ENCODE results near the gene PHTF1.
"Not testable (repeated sequence)": the region's sequence is repeated elsewhere in the genome, so short reads cannot be mapped to it uniquely, and the experiment has no call there.

PHTF1 gene

DNA sequence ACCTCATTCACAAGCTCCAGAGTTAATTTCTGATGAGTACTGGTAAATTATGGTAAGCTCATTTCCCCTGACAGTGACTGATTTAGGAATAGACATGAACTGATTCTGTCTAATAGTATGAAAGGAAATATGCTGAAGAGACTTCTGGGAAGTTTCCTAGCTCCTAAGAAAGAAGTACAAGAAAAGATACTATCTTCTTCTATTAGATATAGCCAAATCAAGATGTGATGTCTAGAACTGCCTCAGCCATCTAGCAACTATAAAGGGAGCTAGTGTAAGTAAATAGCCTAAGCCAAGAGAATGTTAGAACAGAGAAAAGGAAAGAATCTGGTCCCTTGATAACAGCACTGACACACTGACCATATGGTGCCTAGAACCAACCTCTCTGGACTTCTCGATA lies 10.7 kb upstream of the PHTF1 start:
- DNase-seq, result no peak

DNA sequence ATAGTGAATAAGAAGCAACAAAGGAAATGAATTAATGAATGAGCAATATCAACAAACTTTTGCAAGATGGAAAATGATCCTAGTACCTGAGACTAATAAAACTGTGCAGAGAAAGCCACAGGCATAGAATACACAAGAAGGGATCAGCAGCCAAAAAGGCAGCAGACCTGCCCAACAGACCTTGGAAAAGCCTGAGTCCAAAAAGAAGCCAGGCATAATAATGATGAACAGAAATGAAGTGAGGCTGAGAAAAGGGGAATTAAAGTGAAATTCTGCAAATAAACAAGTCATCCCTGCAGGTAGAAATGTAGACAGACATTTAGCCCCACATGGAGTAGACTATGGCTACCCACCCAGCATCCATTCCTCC lies 10.3 kb upstream of the PHTF1 start:
- DNase-seq, result no peak

DNA sequence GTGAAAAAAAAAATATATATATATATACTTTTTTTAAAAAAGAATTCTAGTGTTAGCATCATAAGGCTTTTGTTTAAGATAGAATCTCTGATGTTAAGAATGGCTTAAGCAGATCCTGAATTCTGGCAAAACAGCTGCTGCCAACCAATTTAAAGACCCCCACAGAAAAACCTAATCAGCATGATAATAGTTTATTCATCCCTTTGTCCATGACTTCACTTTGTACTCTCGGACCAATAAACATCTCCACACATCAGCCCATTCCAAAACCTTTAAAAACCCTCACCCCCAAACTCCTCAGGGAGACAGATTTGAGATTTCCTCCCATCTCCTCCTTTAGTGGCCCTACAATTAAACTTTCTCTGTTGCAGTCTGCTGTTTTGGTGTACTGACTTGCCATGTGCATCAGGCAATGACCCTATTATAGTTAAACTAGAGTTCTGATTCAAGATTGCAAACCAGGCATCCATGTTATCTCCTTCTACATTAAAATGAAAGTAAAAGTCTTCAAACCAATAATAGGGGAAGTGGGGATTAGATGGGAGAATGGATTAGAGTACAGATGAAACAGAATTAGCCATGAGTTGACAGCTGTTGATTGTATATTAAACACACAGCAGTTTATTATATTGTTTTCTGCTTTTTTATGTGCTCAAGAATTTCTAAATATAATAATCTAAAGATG lies 9.8 kb upstream of the PHTF1 start:
- DNase-seq, result no peak

DNA sequence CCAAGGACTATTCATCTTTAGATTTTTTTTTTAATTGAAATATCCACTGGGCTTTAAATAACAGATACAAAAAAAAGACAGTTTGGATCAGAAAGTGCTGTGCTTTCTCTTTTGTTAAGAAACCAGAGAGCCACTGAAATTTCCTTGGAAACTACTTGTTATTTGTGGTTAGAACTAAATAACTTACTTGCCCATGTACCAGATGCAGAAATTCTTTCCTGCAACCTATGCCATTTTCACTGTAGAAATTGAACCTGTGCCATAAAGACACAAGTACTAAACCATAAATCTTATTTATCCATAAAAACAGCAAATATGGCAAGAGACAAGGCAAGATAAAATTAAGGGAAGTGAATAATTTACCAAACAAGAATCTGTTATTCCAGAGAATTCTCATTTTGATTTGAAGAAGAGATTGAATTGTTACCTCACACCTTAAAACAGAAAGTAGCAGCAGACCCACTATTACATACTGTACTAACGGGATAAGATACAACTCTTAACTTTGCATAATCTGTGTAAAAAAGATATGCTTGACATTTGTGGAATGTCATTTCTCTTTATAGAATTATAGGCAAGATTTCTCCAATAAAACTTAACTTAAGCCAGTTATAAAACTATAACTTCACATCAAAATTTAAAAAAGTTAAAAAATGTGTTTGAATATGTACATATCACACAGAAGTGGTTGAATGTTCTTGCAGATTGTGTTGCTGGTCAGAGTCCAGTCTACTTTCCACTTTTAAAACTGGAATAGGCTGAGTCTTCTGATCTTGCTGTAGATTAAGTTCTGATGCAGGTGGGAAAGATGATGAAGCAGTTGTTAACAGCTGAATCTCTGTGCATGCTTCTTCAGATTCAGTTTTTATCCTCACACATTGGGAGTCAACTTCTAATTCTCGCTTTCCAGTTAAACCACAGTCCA lies 6.3 kb upstream of the PHTF1 start:
- no peak for DNase-seq

- no peak for DNase-seq
Observed at GRCh38 chr1:113763661-113764060, 4.4 kb upstream of the PHTF1 start.

DNA sequence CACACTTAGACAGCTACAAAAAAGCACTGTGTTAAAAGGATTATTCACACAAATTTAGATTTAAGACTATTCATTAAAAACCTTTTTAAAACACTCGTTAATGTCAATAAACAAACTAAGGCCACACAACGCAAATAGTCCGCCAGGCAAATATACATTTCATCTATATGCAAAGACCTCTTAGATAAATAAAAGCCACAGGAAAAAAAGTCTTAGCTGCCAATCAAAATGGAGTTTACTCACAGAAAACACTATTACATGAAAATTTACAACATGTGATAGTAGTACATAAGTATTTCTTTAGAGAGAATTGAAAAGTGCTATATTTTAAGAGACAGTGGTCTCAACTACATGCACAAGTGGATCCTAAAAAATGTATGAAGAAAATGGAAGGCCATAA lies 2.7 kb upstream of the PHTF1 start:
- DNase-seq, result no peak

DNA sequence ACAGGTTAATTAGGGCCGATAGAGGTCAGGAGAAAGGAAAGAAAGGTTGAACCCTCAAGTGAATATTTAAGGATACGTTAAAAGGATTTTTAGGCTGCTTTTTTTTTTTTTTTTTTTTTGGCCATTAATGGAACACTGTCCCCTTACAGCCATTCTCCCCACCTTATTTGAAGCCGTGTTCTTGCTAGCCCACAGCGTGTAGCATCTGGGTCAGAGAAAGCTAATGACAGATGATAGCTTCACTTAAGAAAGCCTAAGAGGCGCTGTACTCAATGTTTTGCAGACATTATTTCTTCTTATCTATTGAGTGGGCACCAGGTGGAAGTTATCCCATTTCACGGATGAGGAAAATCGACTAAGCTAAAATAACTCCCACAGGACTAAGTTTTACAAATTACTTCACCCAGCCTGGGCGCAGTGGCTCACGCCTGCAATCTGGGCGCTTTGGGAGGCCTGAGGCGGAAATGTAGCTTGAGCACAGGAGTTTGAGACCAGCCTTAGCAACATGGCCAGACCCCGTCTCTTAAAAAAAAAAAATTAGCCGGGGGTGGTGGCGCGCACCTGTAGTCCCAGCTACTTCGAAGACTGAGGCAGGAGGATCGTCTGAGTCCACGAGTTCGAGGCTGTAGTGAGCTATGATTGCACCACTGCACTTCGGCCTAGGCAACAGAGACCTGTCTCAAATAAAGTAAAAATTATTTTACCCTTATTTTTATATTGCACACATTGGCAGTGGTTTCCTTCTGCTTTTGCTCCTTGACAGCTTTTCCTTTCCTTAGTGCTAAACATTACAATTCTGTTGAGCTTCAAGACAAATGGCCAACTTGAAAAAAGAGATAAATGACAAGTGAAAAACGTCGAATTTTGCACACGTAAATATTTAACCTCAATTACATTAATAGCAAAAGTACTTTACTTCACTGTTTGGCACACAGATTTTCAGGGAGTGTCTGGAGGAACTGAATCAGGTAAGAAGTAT lies 1.1 kb upstream of the PHTF1 start:
- DNase-seq, result no peak

DNA sequence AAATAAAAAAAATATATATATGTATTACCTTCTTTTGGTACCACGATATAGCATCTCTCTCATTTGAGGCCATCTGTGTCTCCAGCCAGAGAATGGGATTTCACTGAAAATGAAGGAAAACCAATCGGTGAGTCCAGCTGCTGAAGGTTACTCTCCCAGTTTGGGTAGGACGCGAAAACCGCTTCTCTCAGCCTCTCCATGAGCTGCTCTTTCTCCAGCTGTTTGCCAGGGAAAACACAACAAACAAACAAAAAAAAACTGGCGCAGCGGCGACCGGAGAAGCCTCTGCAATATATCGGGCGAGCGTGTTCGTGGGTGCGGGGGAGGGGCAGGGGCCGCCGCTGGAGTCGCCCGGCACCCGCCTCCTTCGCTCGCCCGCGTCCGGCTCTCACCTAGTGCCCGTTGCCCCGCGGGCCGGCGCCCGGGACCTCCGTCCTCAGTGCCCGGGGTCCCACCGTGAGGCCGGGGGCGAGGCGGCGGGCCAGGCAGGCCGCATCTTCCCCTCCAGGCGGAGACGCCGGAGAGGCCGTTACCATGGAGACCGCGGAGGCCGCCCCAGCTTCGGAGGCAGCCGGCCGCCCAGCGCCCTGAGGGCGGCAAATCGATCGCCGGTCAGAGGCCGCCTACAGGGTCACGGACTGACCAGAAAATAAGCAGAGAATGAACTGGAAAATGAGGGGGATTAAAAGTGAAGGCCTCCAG lies 504 bp downstream of the PHTF1 start:
- peak; percentile 59 for DNase-seq

DNA sequence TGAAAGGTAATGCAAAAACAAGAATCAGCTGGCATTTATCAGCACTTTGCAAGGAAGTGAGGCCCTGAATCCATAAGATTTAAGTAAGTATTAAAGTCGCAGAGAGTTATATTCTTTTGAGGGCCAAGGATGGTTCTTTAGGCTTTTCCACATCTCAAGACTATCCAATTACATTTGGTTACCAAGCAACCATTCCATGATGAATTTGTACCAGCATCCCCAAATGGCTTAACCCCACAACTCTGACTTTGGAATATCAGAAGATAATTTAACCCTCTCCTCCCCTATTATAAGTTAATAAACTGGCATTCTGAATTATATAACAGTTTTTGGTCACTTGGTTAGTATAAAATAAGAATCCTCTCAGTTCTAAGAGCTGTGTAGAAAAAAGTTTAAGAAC lies 2.8 kb downstream of the PHTF1 start:
- DNase-seq, result no peak

- not testable (repeated sequence) for DNase-seq
Observed at GRCh38 chr1:113753333-113753732, 6.0 kb downstream of the PHTF1 start.

DNA sequence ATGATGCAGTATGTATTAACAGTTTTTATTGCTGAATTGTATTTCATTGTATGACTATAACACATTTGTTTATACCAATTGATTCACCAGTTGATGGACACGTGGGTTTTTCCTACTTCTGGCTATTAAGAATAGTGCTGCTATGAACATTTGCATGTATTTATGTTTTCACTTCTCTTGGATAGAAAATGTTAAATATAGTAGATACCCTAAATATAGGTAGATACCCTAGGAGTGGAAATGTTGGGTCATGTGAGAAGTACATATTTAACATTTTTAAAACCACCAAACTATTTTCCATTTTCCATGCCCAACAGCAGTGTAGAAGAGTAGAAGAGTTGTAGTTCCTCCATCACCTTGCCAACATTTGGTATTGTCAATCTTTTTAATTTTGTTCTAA lies 7.8 kb downstream of the PHTF1 start:
- no peak for DNase-seq

DNA sequence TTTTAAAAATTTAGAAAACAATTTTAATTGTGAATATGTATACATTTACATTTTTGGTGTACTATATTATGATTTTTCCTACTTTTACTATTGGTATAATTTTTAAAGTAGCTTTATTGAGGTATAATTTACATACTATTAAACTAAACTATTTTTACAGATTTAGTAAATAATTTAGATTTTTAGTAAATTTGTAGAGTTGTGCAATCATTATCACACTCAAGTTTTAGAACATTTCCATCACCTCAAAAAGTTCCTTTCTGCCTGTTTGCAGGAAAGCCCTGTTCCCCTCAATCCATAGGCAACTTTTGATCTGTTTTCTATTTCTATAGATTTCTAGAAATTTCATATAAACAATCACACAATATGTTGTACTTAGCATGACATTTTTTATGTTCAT lies 8.2 kb downstream of the PHTF1 start:
- DNase-seq, result no peak

- no peak for DNase-seq
Observed at GRCh38 chr1:113749402-113749801, 9.9 kb downstream of the PHTF1 start.

GRCh38 chr1:113747376-113747775 lies 11.9 kb downstream of the PHTF1 start:
- peak; percentile 36 for DNase-seq

GRCh38 chr1:113745425-113745824 lies 13.9 kb downstream of the PHTF1 start:
- no peak for DNase-seq

GRCh38 chr1:113744114-113744513 lies 15.2 kb downstream of the PHTF1 start:
- DNase-seq, result no peak

DNA sequence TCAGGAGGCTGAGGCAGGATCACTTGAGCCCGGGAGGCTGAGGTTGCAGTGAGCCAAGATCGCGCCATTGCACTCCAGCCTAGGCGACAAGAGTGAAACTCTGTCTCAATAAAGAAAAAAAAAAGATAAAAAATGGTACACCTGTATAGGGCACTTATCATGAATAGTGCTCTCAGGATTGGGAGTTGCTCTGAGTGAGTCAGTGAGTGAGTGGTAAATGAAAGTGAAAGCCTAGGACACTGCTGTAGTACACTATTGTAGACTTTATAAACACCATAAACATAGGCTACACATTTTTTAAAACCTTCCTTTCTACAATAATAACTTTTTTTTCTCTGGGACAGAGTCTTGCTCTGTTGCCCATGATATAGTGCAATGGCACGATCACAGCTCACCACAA lies 16.8 kb downstream of the PHTF1 start:
- no peak for DNase-seq

GRCh38 chr1:113734357-113735055 lies 24.8 kb downstream of the PHTF1 start:
- no peak for DNase-seq

- DNase-seq, result no peak
Observed at GRCh38 chr1:113732802-113733201, 26.5 kb downstream of the PHTF1 start.

DNA sequence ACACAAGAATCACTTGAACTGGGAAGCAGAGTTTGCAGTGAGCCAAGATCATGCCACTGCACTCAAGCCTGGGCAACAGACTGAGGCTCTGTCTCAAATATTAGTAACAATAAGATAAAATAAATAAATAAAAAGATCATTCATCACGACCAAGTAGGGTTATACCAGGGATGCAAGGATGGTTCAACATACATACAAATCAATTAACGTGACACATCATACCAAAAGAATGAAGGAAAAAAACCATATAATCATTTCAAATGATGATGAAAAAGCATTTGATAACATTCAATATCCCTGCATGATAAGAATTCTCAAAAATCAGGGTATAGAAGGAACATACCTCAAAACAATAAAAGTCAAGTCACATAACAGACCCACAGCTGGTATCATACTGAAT lies 38.3 kb downstream of the PHTF1 start:
- DNase-seq, result no peak

DNA sequence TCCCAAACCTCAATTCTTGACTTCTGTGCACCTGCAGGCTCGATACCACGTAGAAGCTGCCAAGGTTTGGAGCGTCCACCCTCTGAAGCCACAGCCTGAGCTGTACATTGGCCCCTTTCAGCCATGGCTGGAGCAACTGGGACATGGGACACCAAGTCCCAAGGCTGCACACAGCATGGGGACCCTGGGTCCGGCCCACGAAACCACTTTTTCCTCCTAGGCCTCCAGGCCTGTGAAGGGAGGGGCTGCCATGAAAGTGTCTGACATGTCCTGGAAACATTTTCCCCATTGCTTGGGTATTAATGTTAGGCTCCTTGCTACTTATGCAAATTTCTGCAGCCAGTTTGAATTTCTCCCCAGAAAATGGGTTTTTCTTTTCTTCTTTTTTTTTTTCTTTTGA lies 40.7 kb downstream of the PHTF1 start:
- not testable (repeated sequence) for DNase-seq

GRCh38 chr1:113717506-113717905 lies 41.8 kb downstream of the PHTF1 start:
- not testable (repeated sequence) for DNase-seq

All from HCEC 1CT (cell line).